Body of pancreas (tissue), 4 donors: ENCODE data around the gene MGME1.

Source experiments
- POLR2A ChIP-seq, 3 donors: fragments of 450-650 bp; IDR thresholded peaks; one replicate each; pipeline ENCODE4 v1.6.1; 2016; ENCODE audit warnings: antibody characterized with exemption in 3 of 3, mild to moderate bottlenecking in 2 of 3
- TF ChIP-seq, protein P1 (sequence below), 7 experiments: fragments of 450-650 bp in 4 of 7; fragments of 200-600 bp in 3 of 7; sonication (generic) in 3 of 7; IDR thresholded peaks; one replicate each; pipeline ENCODE4 v1.5.1; 2016 to 2019; ENCODE audit warnings: antibody characterized with exemption in 7 of 7

DNA sequence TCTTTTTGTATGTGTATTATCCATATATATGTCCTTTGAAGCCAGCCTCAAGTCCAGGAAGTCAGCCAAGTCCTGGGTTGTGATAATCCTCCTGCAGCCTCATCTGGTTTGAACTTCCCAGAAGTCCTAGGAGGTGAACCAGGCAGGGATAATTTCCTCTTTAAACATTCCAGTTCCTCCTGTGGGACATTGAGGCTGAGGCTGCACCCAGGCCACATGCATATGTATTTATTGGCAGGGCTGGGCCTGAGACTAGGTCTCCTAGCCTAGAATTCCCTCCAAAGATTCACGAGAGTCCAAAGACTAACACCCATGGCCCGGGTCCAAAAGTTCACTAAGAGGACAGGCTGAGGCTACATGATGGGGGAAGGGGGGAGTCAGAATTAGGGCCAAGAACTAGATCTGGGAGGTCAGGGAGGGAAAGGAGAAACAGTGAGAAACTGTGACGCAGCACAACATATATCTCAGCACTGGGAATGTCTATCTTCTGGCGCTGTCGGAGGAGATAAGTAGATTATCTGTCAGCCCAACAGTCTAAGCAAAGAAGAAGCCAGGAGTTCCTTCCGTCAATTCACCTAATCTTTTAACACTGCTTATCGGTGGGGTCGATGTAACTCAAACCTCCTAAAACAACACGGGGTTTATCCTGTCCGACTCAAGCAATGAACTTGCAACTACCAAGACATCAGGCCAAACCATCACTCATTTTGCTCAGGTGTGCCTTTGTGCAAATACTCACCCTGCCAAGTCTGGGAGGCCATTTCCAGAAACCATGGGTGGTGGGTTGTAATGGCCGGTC is 43.5 kb upstream of the MGME1 start:
- TF ChIP-seq, protein P1, sequence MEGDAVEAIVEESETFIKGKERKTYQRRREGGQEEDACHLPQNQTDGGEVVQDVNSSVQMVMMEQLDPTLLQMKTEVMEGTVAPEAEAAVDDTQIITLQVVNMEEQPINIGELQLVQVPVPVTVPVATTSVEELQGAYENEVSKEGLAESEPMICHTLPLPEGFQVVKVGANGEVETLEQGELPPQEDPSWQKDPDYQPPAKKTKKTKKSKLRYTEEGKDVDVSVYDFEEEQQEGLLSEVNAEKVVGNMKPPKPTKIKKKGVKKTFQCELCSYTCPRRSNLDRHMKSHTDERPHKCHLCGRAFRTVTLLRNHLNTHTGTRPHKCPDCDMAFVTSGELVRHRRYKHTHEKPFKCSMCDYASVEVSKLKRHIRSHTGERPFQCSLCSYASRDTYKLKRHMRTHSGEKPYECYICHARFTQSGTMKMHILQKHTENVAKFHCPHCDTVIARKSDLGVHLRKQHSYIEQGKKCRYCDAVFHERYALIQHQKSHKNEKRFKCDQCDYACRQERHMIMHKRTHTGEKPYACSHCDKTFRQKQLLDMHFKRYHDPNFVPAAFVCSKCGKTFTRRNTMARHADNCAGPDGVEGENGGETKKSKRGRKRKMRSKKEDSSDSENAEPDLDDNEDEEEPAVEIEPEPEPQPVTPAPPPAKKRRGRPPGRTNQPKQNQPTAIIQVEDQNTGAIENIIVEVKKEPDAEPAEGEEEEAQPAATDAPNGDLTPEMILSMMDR (IDR thresholded peaks at IDR 0.05), result no peak
- no peak for TF ChIP-seq POLR2A (IDR thresholded peaks at IDR 0.05)
